Panc1 (cell line): ENCODE data around the gene EPHB2. TPM values are rescaled to one million over a fixed set of nuclear protein-coding genes. Genes with fewer than 3 reads are reported as not detected.

Experiments used
- ATAC-seq: fragments of 200-7000 bp; cut with Tn5 transposase; 2 replicates; pipeline ENCODE4 v1.9.1; 2020; ENCODE audit warnings: mild to moderate bottlenecking, moderate library complexity
- BruUV-seq: library from RNA; stranded (reverse); fragments of 400-500 nt; replicated peaks from 2 replicates; lab custom pipeline; 2021; lab: Mats Ljungman, UMichigan
- CTCF ChIA-PET: fragments of 300-600 bp; sonication (Branson Sonifier 250); formaldehyde crosslinking; loops from one replicate; lab custom pipeline; 2022; ENCODE audit warnings: antibody characterized with exemption; lab: Charles Lee
- POLR2A ChIA-PET: fragments of 300-600 bp; sonication (Branson Sonifier 250); formaldehyde crosslinking; loops from one replicate; lab custom pipeline; 2022; ENCODE audit warnings: antibody characterized with exemption; lab: Charles Lee
- DNase-seq: peaks from one replicate; pipeline ENCODE4 v3.0.0-alpha.2; 2010; ENCODE audit warnings: low read depth, low spot score
- H3K27ac ChIP-seq: 2 replicates; pipeline ENCODE4 v1.5.1; 2011; ENCODE audit warnings: mild to moderate bottlenecking, low read length, inconsistent platforms
- H3K27me3 ChIP-seq: fragments of 200-500 bp; sonication (Bioruptor generic); 2 replicates; pipeline ENCODE4 v1.6.0; 2014; ENCODE audit warnings: low read length, inconsistent platforms; ENCODE audit not compliant: control insufficient read depth, insufficient read depth
- H3K36me3 ChIP-seq: fragments of 200-500 bp; sonication (Bioruptor generic); 2 replicates; pipeline ENCODE4 v1.5.1; 2014; ENCODE audit warnings: inconsistent platforms, mild to moderate bottlenecking, low read length, moderate library complexity; ENCODE audit not compliant: control insufficient read depth, insufficient read depth
- H3K4me1 ChIP-seq: 2 replicates; pipeline ENCODE4 v1.5.1; 2011; ENCODE audit warnings: inconsistent platforms, mild to moderate bottlenecking, low read length, moderate library complexity; ENCODE audit not compliant: control insufficient read depth, insufficient read depth
- H3K4me3 ChIP-seq, 2 experiments: 2 replicates each; pipeline ENCODE4 v1.5.1; 2011 to 2012; ENCODE audit warnings: low read depth in 2 of 2, low read length in 2 of 2, mild to moderate bottlenecking in 2 of 2, inconsistent platforms in 1 of 2, moderate library complexity in 1 of 2
- H3K9me3 ChIP-seq: fragments of 200-500 bp; sonication (Bioruptor generic); 2 replicates; pipeline ENCODE4 v1.5.1; 2014; ENCODE audit warnings: low read depth, mild to moderate bottlenecking, inconsistent platforms, low read length, moderate library complexity; ENCODE audit not compliant: control insufficient read depth, insufficient read depth
- CTCF ChIP-seq: fragments of 450-650 bp; IDR thresholded peaks from 2 replicates; pipeline ENCODE4 v1.5.1; 2017; ENCODE audit warnings: mild to moderate bottlenecking
- POLR2AphosphoS5 ChIP-seq: IDR thresholded peaks from 2 replicates; pipeline ENCODE4 v1.6.1; 2012; ENCODE audit warnings: mild to moderate bottlenecking, low read depth, low read length, moderate library complexity
- SIN3A ChIP-seq: IDR thresholded peaks from 2 replicates; pipeline ENCODE4 v1.6.1; 2012; ENCODE audit warnings: low read depth, mild to moderate bottlenecking, low read length, moderate library complexity, borderline replicate concordance; ENCODE audit not compliant: insufficient read depth
- TCF7L2 ChIP-seq: IDR thresholded peaks from 2 replicates; pipeline ENCODE4 v1.6.1; 2011; ENCODE audit warnings: mild to moderate bottlenecking, low read depth, low read length, inconsistent platforms
- in situ Hi-C: cut with HindIII; loops from 2 replicates; pipeline ENCODE4 v1.10.0; 2016; ENCODE audit warnings: low sequenced_read_pairs, low pct_unique_long_range_greater_than_20kb
- intact Hi-C: fragments of 100-400 bp; cut with micrococcal nuclease; formaldehyde crosslinking; loops from one replicate; pipeline ENCODE4 v1.10.0; 2022; ENCODE audit not compliant: unreplicated experiment
- total RNA-seq: library from RNA; stranded (reverse); gene quantifications from one replicate; pipeline ENCODE4 v1.2.1, GENCODE V29; 2021; ENCODE audit not compliant: unreplicated experiment
- TF ChIP-seq, protein P1 (sequence below), 2 experiments: IDR thresholded peaks; 2 replicates each; pipeline ENCODE4 v1.6.1; 2011 to 2012; ENCODE audit warnings: low read depth in 2 of 2, control low read depth in 1 of 2, low read length in 1 of 2, mild to moderate bottlenecking in 1 of 2, moderate library complexity in 1 of 2; ENCODE audit not compliant: insufficient read depth in 1 of 2

The EPHB2 gene
- total RNA-seq, 1 experiment from 2014 or later, result 29.0 TPM

GRCh38 chr1:22729400-22729773 lies 18.7 kb downstream of the EPHB2 start:
- POLR2A ChIA-PET, result no interaction called here
- in situ Hi-C loops (no loop called here), intact Hi-C loops (no loop called here)
- BruUV-seq, result no TSS peak
- H3K4me3 ChIP-seq, result no peak overlapping the region
- TF ChIP-seq SIN3A (no peak), CTCF (no peak), POLR2AphosphoS5 (no peak)
- TF ChIP-seq, protein P1, sequence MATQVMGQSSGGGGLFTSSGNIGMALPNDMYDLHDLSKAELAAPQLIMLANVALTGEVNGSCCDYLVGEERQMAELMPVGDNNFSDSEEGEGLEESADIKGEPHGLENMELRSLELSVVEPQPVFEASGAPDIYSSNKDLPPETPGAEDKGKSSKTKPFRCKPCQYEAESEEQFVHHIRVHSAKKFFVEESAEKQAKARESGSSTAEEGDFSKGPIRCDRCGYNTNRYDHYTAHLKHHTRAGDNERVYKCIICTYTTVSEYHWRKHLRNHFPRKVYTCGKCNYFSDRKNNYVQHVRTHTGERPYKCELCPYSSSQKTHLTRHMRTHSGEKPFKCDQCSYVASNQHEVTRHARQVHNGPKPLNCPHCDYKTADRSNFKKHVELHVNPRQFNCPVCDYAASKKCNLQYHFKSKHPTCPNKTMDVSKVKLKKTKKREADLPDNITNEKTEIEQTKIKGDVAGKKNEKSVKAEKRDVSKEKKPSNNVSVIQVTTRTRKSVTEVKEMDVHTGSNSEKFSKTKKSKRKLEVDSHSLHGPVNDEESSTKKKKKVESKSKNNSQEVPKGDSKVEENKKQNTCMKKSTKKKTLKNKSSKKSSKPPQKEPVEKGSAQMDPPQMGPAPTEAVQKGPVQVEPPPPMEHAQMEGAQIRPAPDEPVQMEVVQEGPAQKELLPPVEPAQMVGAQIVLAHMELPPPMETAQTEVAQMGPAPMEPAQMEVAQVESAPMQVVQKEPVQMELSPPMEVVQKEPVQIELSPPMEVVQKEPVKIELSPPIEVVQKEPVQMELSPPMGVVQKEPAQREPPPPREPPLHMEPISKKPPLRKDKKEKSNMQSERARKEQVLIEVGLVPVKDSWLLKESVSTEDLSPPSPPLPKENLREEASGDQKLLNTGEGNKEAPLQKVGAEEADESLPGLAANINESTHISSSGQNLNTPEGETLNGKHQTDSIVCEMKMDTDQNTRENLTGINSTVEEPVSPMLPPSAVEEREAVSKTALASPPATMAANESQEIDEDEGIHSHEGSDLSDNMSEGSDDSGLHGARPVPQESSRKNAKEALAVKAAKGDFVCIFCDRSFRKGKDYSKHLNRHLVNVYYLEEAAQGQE (IDR thresholded peaks at IDR 0.05; ENCODE audit: insufficient read depth in 1 of 2, low read depth in 2 of 2, low read length in 1 of 2), result no peak
- ATAC-seq, result no peak
- no peak for DNase-seq
- no peaks in the 10 kb centered on the region for H3K9me3 ChIP-seq
- no peaks in the 10 kb centered on the region for H3K36me3 ChIP-seq
- no peaks in the 10 kb centered on the region for H3K4me1 ChIP-seq
- H3K27me3 ChIP-seq, result no peaks in the 10 kb centered on the region
- CTCF ChIA-PET, result no interaction called here
- no peak overlapping the region for H3K27ac ChIP-seq

- in situ Hi-C loops, result no loop called here
- Histone ChIP-seq H3K9me3 (no peaks in the 10 kb centered on the region), H3K27ac (no peak overlapping the region), H3K27me3 (no peaks in the 10 kb centered on the region), H3K4me1 (no peaks in the 10 kb centered on the region), H3K4me3 (no peak overlapping the region), H3K36me3 (no peaks in the 10 kb centered on the region)
- intact Hi-C loops, result no loop called here
- DNase-seq (no peak), ATAC-seq (no peak)
- TF ChIP-seq CTCF, result no peak
- no peak for TF ChIP-seq SIN3A
- TF ChIP-seq, protein P1 (IDR thresholded peaks at IDR 0.05; ENCODE audit: insufficient read depth in 1 of 2, low read depth in 2 of 2, low read length in 1 of 2), result no peak
- TF ChIP-seq TCF7L2, result no peak
- no peak for TF ChIP-seq POLR2AphosphoS5
- ChIA-PET POLR2A (no interaction called here), CTCF (no interaction called here)
- no TSS peak for BruUV-seq
Measured at GRCh38 chr1:22729912-22730311, 19.3 kb downstream of the EPHB2 start.
